NK-92 (cell line): Measurements from ENCODE around the gene KPNA6.

ENCODE experiments used
- DNase-seq: peaks from one replicate; lab custom pipeline; 2025; ENCODE audit not compliant: unreplicated experiment; lab: John Stamatoyannopoulos, UW

KPNA6 gene

DNA sequence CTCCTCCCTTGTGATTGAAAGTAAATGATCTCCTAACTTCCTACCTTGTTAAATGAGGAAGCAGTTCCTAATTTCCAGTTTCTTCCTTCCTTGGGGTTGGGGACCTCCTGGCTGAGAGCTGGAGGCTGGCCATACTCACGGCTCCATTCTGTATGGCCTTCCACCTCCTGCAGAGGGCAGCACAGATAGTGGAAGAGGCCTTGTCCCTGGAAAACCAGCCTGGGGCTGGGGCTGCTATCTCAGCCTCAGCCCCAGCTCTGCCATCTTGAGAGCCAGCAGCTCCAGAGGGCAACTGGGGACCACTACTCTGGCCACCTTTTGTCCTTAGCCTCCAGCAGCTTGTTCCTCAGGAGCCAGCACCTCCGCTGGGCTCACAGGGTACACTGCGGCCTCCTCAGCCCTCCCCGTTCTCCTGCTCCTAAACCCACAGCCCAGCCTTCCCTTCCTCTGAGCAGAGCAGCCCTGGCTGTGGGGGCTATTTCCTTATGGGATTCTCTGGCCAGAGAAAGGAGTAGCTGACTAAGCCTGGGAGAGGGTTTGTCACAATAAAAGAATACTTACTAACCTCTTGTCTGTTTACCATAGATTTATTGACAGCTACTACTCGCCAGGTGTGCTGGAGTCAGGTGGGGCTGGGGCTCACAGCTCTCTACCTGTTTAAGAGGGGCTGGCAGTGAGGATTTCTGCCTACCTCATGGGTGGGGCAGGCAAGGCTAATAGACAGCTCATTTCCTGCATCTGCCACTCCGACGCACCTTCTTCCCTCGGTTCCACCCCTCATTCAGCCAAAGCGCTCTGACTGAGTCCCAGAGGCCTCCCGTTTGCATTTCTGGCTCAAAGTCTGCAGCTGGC is 108.0 kb downstream of the KPNA6 start:
- no peak for DNase-seq

DNA sequence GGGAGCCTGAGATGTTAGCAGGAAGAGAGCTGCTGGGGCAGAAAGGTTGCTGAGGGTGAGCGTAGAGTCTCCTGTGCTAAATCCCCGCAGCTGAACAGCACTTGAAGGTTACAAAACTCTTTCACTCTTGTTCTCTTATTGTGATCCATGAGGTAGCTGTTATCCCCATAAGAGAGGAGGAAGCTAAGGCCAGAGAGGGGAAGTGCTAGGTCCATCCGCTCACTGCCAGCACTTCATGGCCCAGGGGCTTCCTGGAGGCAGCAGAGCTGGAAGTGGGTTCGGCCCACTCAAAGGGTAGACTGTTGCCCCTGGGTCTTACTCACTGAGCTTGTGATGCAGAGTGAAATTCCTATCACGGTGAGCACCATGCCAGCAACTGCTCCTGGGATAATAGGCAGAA is 108.7 kb downstream of the KPNA6 start:
- DNase-seq: no peak

DNA sequence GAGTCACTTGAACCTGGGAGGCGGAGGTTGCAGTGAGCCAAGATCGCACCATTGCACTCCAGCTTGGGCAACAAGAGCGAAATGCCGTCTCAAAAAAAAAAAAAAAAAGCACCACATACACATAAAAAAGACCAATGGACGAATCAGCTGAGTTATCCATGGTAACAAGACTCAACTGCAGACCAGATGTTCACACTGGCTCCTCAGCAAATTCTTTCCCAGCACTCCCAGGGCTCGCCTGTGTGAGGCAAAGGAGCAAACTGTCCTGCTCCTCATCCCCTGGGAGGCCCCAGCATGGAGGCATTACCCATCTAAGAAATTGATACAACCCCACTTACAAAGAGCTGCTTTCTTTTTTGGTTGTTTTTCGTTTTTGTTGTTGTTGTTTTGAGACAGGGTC is 111.2 kb downstream of the KPNA6 start:
- DNase-seq: no peak

DNA sequence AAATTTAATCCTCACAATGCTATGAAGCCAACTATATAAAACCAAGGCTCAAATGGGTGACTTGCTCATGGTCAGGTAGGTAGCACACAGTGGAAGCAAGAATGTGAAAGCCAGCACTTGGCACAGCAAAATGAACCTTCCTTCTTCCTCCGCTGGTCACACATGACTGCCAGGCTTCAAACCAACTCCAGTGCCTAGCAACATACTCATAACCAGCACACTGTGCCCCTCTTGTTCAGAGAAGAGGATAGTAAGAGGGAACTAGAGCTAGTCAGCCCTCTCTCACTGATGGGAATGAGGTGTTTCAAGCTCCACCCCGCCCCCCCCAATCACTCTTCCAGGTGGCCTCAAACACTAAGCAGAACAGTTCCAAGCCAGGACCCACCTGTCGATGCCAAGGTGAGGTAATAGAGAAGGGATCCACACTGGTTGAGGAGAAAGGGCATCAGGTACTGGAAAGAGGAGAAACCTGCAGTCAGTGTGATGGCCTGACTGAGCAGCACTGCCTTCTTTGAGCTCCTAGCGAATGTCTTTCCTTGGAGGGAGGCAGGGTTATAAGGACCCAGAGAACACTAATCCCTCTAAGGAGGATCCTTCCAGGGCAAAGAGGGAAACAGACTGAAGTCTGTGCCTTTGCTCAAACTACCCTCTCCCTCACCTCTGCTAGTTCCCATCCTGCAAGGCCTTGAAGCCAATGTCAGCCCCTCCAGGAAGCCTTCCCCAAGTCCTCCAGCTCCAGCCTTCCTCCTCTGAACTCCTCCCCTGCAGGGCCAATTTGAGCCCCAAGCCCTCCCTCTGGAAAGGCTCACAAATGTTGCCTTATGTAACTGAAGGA is 113.1 kb downstream of the KPNA6 start:
- DNase-seq: no peak

DNA sequence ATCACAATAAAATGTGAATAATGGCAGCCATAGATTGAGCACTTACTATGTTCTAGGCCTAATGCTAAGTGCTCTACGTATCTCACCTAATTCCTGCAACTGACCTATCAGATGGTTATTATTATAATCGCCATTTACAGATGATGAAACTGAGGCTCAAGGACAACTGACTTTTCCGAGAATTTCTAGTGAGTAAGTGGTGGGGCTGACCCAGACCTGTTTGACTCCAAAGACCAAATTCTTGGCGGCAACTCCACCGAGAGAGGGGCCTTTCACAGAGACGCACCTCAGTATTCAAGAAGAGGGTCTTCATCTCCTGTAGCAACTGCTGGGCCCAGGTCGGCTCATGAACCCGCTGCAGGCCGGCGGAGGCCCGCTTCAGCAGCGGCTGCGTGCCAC is 113.7 kb downstream of the KPNA6 start:
- no peak for DNase-seq

DNA sequence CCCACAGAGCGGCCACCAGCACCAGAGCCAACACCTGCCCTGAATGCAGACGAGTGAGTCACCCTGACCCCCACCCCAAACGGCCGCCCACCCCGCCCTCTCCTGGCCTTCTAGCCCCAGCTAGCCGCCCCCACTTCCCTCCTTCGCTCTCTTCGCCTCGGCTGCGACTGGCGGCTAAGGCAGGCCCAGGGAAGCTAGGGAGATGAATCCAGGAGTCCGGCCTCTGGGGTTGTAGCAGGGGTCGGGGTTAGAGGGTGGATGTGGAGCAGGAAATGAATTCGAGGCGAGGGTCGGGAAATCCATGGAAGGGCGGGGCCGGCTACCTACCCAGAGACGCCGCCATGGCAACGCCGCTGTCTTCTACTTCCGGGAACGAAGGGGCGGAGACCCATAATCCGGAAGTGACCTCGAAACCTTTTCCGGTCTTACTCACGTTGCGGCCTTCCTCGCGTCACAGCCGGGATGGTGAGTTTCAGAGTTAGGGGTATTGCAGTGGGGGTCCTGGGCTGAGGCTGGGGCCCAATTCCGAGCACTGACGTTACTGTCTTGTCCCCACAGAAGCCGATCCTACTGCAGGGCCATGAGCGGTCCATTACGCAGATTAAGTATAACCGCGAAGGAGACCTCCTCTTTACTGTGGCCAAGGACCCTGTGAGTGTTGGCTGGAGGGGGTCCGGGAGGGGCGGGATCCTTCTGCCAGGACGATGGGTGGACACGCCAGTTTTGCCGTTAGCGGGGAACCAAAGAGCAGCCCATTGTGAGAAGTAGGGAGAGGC is 114.3 kb downstream of the KPNA6 start, which contains the start of the genes EIF3I and TMEM234:
Gene EIF3I, plus strand, starts transcription at position 428 of the 776 bp plus-strand sequence. Its CDS starts 35 bp downstream, at position 463.
Gene TMEM234, minus strand, starts transcription at position 374 of the 776 bp plus-strand sequence. Its CDS starts 31 bp downstream, at position 343.
- DNase-seq: no peak

DNA sequence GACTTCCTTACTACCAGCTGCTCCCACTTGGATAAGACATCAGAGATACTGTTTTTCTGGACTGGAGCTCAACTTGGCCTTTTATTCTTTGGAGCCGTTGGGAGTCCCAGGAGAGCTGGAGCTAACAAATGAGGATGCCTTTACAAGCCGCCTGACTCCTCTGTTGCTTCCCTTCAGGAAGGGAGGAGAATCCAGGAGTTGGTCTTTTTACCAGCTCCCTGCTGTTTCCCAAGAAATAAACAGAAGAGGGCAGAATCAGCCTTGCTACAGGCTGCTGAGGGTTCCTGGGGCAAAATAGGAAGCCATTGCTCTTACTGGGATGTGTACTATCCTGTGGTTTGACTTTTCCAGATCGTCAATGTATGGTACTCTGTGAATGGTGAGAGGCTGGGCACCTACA is 115.8 kb downstream of the KPNA6 start:
- DNase-seq: no peak

DNA sequence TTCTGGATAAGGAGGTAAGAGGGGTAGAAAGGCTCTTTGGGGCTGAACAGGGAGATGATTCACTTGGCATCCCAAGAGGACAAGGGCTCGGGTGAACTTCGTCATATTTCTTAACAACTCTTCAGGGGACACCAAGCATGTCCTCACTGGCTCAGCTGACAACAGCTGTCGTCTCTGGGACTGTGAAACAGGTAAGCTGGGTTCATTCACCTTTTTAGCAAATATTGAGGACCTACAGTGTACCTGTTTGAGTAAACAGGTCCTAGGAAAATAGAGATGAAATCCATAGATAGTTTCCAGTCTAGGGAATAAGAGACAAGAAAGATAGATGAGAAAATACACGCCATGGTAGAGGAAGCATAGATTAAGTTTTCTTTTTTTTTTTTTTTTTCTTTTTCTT is 116.4 kb downstream of the KPNA6 start:
- DNase-seq: no peak
